ENCODE measurements around the gene KRCC1.
"Not testable (repeated sequence)": the region's sequence is repeated elsewhere in the genome, so short reads cannot be mapped to it uniquely, and the experiment has no call there.

The KRCC1 gene

GRCh38 chr2:87992569-87992968, 63.0 kb downstream of the KRCC1 start:
- DNase-seq: not testable (repeated sequence)

GRCh38 chr2:87987473-87987872, 68.1 kb downstream of the KRCC1 start:
- DNase-seq: not testable (repeated sequence)

- not testable (repeated sequence) for DNase-seq
Measured at GRCh38 chr2:87985902-87986301, 69.7 kb downstream of the KRCC1 start.

- not testable (repeated sequence) for DNase-seq
Measured at GRCh38 chr2:87981182-87981581, 74.4 kb downstream of the KRCC1 start.

Measured in CD4-positive, alpha-beta T cell treated with Interferon gamma for 1 hour (primary cell).